ACC112 (cell line): Measurements from ENCODE around the gene AP2A2.

Experiments used
- H2AFZ ChIP-seq: fragments of 200-600 bp; sonication (generic); one replicate; pipeline ENCODE4 v1.6.0; 2017; ENCODE audit warnings: antibody characterized with exemption, low read length; ENCODE audit not compliant: unreplicated experiment
- H3K27ac ChIP-seq: fragments of 200-600 bp; sonication (generic); 2 replicates; pipeline ENCODE4 v1.5.1; 2014; ENCODE audit warnings: low read depth, mild to moderate bottlenecking, antibody characterized with exemption, low read length, moderate library complexity
- H3K27me3 ChIP-seq: fragments of 200-600 bp; sonication (generic); 2 replicates; pipeline ENCODE4 v1.6.1; 2014; ENCODE audit warnings: mild to moderate bottlenecking, antibody characterized with exemption, low read length, moderate library complexity, mixed read lengths; ENCODE audit not compliant: insufficient read depth
- H3K36me3 ChIP-seq: fragments of 200-600 bp; sonication (generic); 2 replicates; pipeline ENCODE4 v1.6.1; 2016; ENCODE audit warnings: mild to moderate bottlenecking, antibody characterized with exemption, low read length, moderate library complexity, mixed read lengths; ENCODE audit not compliant: insufficient read depth
- H3K4me1 ChIP-seq: fragments of 200-600 bp; sonication (generic); one replicate; pipeline ENCODE4 v1.6.1; 2016; ENCODE audit warnings: low read length, mixed read lengths; ENCODE audit not compliant: insufficient read depth, unreplicated experiment, control insufficient read depth
- H3K4me3 ChIP-seq: fragments of 200-600 bp; sonication (generic); 2 replicates; pipeline ENCODE4 v1.5.1; 2014; ENCODE audit warnings: mild to moderate bottlenecking, low read depth, low read length
- H3K79me2 ChIP-seq: fragments of 200-600 bp; sonication (generic); one replicate; pipeline ENCODE4 v1.6.0; 2016; ENCODE audit warnings: low read length; ENCODE audit not compliant: control insufficient read depth, unreplicated experiment, insufficient read depth

Gene AP2A2

GRCh38 chr11:1008001-1008802, 82.5 kb downstream of the AP2A2 start:
- peaks cover 19% of the 10 kb centered on the region for H3K36me3 ChIP-seq
- no peak overlapping the region for H3K27ac ChIP-seq
- no peak overlapping the region for H3K4me3 ChIP-seq
- H3K4me1 ChIP-seq, result no peaks in the 10 kb centered on the region
- no peak overlapping the region for H2AFZ ChIP-seq
- no peaks in the 10 kb centered on the region for H3K27me3 ChIP-seq
- no peaks in the 10 kb centered on the region for H3K79me2 ChIP-seq

- Histone ChIP-seq H3K36me3 (peaks cover 19% of the 10 kb centered on the region), H3K4me1 (no peaks in the 10 kb centered on the region), H3K27ac (no peak overlapping the region), H3K4me3 (no peak overlapping the region), H3K27me3 (no peaks in the 10 kb centered on the region), H2AFZ (no peak overlapping the region), H3K79me2 (no peaks in the 10 kb centered on the region)
Observed at GRCh38 chr11:1008803-1009145, 83.1 kb downstream of the AP2A2 start.

DNA sequence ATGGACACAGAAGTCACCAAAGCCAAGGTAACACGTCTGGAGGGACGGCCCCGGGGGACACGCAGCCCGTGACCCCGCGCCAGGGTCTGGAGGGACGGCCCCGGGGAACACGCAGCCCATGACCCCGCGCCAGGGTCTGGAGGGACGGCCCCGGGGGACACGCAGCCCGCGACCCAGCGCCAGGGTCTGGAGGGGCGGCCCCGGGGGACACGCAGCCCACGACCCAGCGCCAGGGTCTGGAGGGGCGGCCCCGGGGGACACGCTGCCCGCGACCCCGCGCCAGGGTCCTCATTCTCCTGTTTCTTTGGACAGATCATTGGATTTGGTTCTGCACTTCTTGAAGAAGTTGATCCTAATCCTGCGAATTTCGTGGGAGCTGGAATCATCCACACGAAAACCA, 83.7 kb downstream of the AP2A2 start:
- H3K4me1 ChIP-seq, result no peaks in the 10 kb centered on the region
- no peak overlapping the region for H3K27ac ChIP-seq
- H3K27me3 ChIP-seq, result no peaks in the 10 kb centered on the region

DNA sequence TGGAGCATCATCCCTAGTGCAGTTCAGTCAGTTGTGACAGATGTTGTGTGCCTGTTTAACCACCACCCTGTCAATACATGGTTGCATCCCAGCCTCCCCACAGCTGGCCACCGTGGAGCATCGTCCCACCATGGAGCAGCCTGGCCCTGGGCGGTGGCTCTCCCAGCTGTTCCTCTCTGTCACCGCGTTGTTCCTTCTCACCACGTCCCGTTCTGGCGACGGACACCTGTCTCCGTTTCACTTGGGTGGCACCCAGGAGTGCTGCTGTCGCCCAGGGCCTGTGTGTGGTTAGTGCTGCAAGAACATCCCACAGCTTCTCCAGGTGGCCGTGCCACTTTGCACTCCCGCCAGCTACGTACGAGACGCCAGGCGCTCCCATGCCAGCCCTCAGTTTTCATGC, 84.3 kb downstream of the AP2A2 start:
- Histone ChIP-seq H3K79me2 (no peaks in the 10 kb centered on the region), H2AFZ (no peak overlapping the region), H3K36me3 (peaks cover 19% of the 10 kb centered on the region), H3K27me3 (no peaks in the 10 kb centered on the region), H3K27ac (no peak overlapping the region), H3K4me3 (no peak overlapping the region), H3K4me1 (no peaks in the 10 kb centered on the region)

More for the DNA sequence above, 83.7 kb downstream of the AP2A2 start:
- peaks cover 19% of the 10 kb centered on the region for H3K36me3 ChIP-seq
- no peak overlapping the region for H3K4me3 ChIP-seq
- no peaks in the 10 kb centered on the region for H3K79me2 ChIP-seq
- no peak overlapping the region for H2AFZ ChIP-seq

GRCh38 chr11:1010551-1011319, 85.1 kb downstream of the AP2A2 start:
- no peak overlapping the region for H3K4me3 ChIP-seq
- H3K27me3 ChIP-seq, result no peaks in the 10 kb centered on the region
- H3K36me3 ChIP-seq, result peaks cover 19% of the 10 kb centered on the region; the same call in 1 of the 2 replicates
- H3K4me1 ChIP-seq, result no peaks in the 10 kb centered on the region
- H3K79me2 ChIP-seq, result no peaks in the 10 kb centered on the region
- no peak overlapping the region for H2AFZ ChIP-seq
- no peak overlapping the region for H3K27ac ChIP-seq

DNA sequence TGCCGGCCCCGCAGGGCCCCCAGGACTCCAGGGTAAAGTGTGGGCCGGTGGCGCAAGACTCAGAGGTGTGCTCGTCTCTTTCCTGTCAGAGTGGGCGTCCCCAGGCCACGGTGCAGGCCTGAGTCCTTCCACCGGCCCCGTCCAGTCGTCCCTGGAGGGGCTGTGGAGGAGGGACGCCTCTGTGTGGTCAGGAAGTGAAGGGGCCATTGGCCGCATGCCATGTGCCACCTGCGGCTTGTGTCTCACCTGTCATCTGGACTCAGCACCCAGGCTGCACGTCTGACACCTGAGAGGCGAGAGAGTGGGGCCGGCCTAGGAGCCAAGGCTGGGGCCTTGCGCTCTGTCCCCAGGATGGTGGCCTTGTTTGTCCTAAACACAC, 85.6 kb downstream of the AP2A2 start:
- Histone ChIP-seq H2AFZ (no peak overlapping the region), H3K4me3 (no peak overlapping the region), H3K4me1 (no peaks in the 10 kb centered on the region), H3K79me2 (no peaks in the 10 kb centered on the region), H3K36me3 (peaks cover 19% of the 10 kb centered on the region; the same call in 1 of the 2 replicates), H3K27me3 (no peaks in the 10 kb centered on the region), H3K27ac (no peak overlapping the region)

DNA sequence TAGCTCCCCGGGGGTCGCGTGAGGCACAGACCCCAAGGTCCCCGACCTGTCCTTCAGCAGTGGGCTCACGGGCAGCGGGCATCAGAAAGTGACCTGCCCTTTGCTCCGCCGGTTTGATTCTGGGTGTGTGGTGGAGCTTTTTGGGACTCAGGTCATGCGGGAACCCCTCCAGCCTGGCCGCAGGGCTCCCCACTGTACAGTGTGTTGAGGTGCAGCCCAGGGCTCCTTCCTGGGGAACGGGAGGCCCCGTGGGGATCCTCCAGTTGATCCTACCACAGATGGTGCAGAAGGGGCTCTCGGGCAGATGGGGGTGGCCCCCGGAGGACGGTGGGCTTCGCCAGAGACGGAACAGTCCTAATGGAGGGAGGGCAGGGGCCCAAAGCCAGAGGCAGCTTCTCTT, 86.6 kb downstream of the AP2A2 start:
- Histone ChIP-seq H3K27ac (no peak overlapping the region), H3K36me3 (peaks cover 19% of the 10 kb centered on the region; the same call in 1 of the 2 replicates), H2AFZ (no peak overlapping the region), H3K79me2 (no peaks in the 10 kb centered on the region), H3K4me1 (no peaks in the 10 kb centered on the region), H3K4me3 (no peak overlapping the region), H3K27me3 (no peaks in the 10 kb centered on the region)

- H3K36me3 ChIP-seq, result peaks cover 19% of the 10 kb centered on the region; the same call in 1 of the 2 replicates
- no peaks in the 10 kb centered on the region for H3K79me2 ChIP-seq
- no peaks in the 10 kb centered on the region for H3K4me1 ChIP-seq
- H3K4me3 ChIP-seq, result no peak overlapping the region
- H3K27me3 ChIP-seq, result no peaks in the 10 kb centered on the region
- H2AFZ ChIP-seq, result no peak overlapping the region
- H3K27ac ChIP-seq, result no peak overlapping the region
Observed at GRCh38 chr11:1012740-1013630, 87.3 kb downstream of the AP2A2 start.

DNA sequence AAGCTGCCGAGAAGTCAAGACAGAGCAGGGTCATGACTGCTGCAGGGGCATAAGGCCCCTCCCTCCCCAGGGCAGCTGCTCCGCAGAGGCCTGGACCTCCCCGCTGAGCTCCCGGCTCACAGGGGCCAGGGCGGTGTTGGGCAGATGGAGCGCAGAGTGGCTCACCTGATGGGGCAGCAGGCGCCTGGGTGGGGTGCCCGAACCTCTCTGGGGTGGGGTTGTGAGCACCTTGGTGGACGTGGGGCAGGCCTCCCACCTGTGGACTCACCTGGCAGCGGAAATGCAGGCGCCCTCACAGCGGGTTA, 87.9 kb downstream of the AP2A2 start:
- H3K27ac ChIP-seq, result no peak overlapping the region
- no peaks in the 10 kb centered on the region for H3K27me3 ChIP-seq
- H3K36me3 ChIP-seq, result peaks cover 19% of the 10 kb centered on the region; the same call in 1 of the 2 replicates
- H3K4me1 ChIP-seq, result no peaks in the 10 kb centered on the region
- no peak overlapping the region for H2AFZ ChIP-seq
- no peak overlapping the region for H3K4me3 ChIP-seq
- no peaks in the 10 kb centered on the region for H3K79me2 ChIP-seq

- Histone ChIP-seq H3K27ac (no peak overlapping the region), H3K36me3 (peaks cover 19% of the 10 kb centered on the region; the same call in 1 of the 2 replicates), H3K4me3 (no peak overlapping the region)
Observed at GRCh38 chr11:1014276-1014675, 88.6 kb downstream of the AP2A2 start.

More at GRCh38 chr11:1014276-1014675, 88.6 kb downstream of the AP2A2 start:
- Histone ChIP-seq H3K79me2 (no peaks in the 10 kb centered on the region), H3K4me1 (no peaks in the 10 kb centered on the region), H3K27me3 (no peaks in the 10 kb centered on the region), H2AFZ (no peak overlapping the region)
